ENCODE results near the gene BOD1. TPM values are rescaled to one million over a fixed set of nuclear protein-coding genes. Genes with fewer than 3 reads are reported as not detected.

BOD1 gene
- total and polyA plus RNA-seq, 9 of the 15 experiments (the other 6 are each of a cell fraction or from before 2014, with no cell fraction given), result 10.1 to 31.6 (median 22.6) TPM

GRCh38 chr5:173577166-173577565 lies 39.3 kb downstream of the BOD1 start (continued):
- TF ChIP-seq CLOCK (CRISPR knock-in tag; IDR thresholded peaks at IDR 0.05; ENCODE audit: borderline replicate concordance), result no peak
- TF ChIP-seq PRMT5 (CRISPR knock-in tag; IDR thresholded peaks at IDR 0.05), result no peak
- no peak for TF ChIP-seq ZNF699 (CRISPR knock-in tag; IDR thresholded peaks at IDR 0.05; ENCODE audit: insufficient replicate concordance)
- no peak for TF ChIP-seq ZNF41 (CRISPR knock-in tag; conservative IDR thresholded peaks at IDR 0.05)
- TF ChIP-seq PHTF2 (CRISPR knock-in tag; IDR thresholded peaks at IDR 0.05), result no peak
- TF ChIP-seq NCOA2 (IDR thresholded peaks at IDR 0.05; ENCODE audit: partially characterized antibody in 2 of 2), result no peak
- no peak for TF ChIP-seq ZNF644 (tag; IDR thresholded peaks at IDR 0.05; ENCODE audit: low read depth)
- no peak for TF ChIP-seq ZNF280B (CRISPR knock-in tag; IDR thresholded peaks at IDR 0.05)

Data from K562 (cell line).